Activated naive CD8-positive, alpha-beta T cell treated with anti-CD3 and anti-CD28 coated beads, Interleukin-2, amount 50 U/mL, for 24 hours (primary cell): ENCODE results near the gene BIN1.

Experiments used
- ATAC-seq: fragments of 150-1000 bp; cut with Tn5 transposase; one replicate; pipeline ENCODE4 v1.10.0; 2021
- DNase-seq: peaks from one replicate; pipeline ENCODE4 v3.0.0; 2021
- H3K27ac Mint-ChIP-seq: one replicate; pipeline ENCODE4 v1.8.0; 2021; ENCODE audit warnings: mild to moderate bottlenecking, mixed read lengths
- H3K27me3 Mint-ChIP-seq: one replicate; pipeline ENCODE4 v1.8.0; 2021; ENCODE audit warnings: mixed read lengths
- H3K36me3 Mint-ChIP-seq: one replicate; pipeline ENCODE4 v1.8.0; 2021; ENCODE audit warnings: low read depth, mixed read lengths
- H3K4me1 Mint-ChIP-seq: one replicate; pipeline ENCODE4 v1.8.0; 2021; ENCODE audit warnings: mixed read lengths
- H3K4me3 Mint-ChIP-seq: one replicate; pipeline ENCODE4 v1.8.0; 2021; ENCODE audit warnings: mild to moderate bottlenecking, moderate library complexity, mixed read lengths
- H3K9me3 Mint-ChIP-seq: one replicate; pipeline ENCODE4 v1.8.0; 2021; ENCODE audit warnings: mixed read lengths

The BIN1 gene

DNA sequence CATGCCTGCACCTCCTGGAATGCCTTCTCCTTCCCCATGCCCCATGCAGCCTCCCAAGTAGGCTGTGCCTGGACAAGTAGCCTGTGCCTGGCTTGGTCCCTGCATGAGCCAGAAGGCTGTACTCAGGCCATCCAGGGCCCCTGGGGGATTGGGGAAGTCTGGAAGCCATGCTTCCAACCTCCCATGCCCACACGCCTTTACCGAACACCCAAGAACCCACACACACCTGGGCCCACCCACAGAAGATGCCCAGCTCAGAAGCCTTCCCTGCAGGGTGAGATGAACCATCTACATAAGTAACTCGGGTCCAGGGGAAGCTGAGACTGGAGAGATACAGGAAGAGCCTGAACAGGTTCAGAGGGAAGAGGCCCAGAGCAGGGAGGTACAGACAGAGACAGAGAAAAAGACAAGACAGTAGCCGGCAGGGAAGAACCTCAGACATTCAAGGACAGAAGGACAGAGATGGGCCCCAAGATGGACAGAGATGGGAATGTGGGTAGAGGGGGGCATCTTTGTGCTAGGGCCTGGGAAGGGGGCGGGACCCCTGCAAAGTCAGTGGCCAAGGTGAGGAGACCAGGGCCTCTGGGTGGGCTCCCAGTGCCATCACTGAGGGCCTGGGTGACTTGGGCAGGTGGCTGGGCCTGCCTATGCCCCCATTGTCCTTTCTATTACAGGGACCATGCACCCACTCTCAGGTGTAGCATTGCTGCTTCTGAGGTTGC lies 4.3 kb downstream of the BIN1 start:
- H3K4me3 Mint-ChIP-seq: no peak overlapping the region
- no peak overlapping the region for H3K27ac Mint-ChIP-seq
- DNase-seq (no peak), ATAC-seq (no peak)
- H3K4me1 Mint-ChIP-seq: peaks cover 6% of the 10 kb centered on the region
- no peaks in the 10 kb centered on the region for H3K36me3 Mint-ChIP-seq
- H3K9me3 Mint-ChIP-seq: no peaks in the 10 kb centered on the region
- H3K27me3 Mint-ChIP-seq: peaks cover 7% of the 10 kb centered on the region

GRCh38 chr2:127101756-127102477 lies 5.0 kb downstream of the BIN1 start:
- no peak for DNase-seq
- no peaks in the 10 kb centered on the region for H3K9me3 Mint-ChIP-seq

DNA sequence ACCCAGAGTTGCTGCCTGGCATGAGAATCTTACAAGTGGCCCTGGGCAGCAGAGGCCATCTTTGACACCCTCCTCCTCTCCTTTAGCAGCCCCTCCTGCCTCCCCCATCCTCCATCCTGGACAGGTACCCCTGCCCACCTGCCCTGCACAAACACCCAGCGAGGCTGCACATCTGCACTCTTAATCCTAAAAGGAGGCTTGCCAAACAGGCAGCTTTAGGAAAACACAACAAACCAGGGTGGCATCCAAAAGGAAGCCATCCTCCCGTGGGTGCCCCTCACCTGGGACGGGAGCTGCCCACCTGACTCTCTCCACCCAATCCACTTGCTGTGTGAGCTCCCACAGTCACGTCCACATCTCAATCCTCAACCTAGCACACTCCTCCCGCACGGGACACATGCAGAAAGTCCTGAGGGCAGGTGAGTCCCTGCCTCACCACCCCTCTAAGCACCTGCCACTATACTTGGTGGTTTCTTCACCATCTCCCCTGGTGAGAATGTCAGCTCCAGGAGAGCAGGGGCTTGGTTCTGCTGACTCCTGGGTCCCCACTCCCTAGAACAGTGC lies 5.8 kb downstream of the BIN1 start:
- H3K4me3 Mint-ChIP-seq: no peak overlapping the region
- H3K36me3 Mint-ChIP-seq: no peaks in the 10 kb centered on the region
- no peak for DNase-seq
- no peaks in the 10 kb centered on the region for H3K9me3 Mint-ChIP-seq
- no peak overlapping the region for H3K27ac Mint-ChIP-seq
- H3K4me1 Mint-ChIP-seq: no peaks in the 10 kb centered on the region
- ATAC-seq: no peak
- peaks cover 7% of the 10 kb centered on the region for H3K27me3 Mint-ChIP-seq

More at GRCh38 chr2:127101756-127102477, 5.0 kb downstream of the BIN1 start:
- ATAC-seq: no peak
- Mint-ChIP-seq H3K27ac (no peak overlapping the region), H3K4me1 (peaks cover 4% of the 10 kb centered on the region), H3K27me3 (peaks cover 7% of the 10 kb centered on the region), H3K36me3 (no peaks in the 10 kb centered on the region), H3K4me3 (no peak overlapping the region)

GRCh38 chr2:127100251-127101047 lies 6.5 kb downstream of the BIN1 start:
- DNase-seq: no peak
- Mint-ChIP-seq H3K4me3 (no peak overlapping the region), H3K27ac (no peak overlapping the region), H3K27me3 (peaks cover 4% of the 10 kb centered on the region), H3K4me1 (no peaks in the 10 kb centered on the region), H3K36me3 (no peaks in the 10 kb centered on the region), H3K9me3 (no peaks in the 10 kb centered on the region)
- no peak for ATAC-seq

- no peak overlapping the region for H3K4me3 Mint-ChIP-seq
- no peaks in the 10 kb centered on the region for H3K9me3 Mint-ChIP-seq
- H3K27me3 Mint-ChIP-seq: no peaks in the 10 kb centered on the region
- no peak for ATAC-seq
- no peak for DNase-seq
- H3K4me1 Mint-ChIP-seq: peaks cover under 1% of the 10 kb centered on the region
- no peak overlapping the region for H3K27ac Mint-ChIP-seq
- no peaks in the 10 kb centered on the region for H3K36me3 Mint-ChIP-seq
These were observed 8.2 kb downstream of the BIN1 start for GRCh38 chr2:127098711-127099110.

- H3K4me1 Mint-ChIP-seq: peaks cover 8% of the 10 kb centered on the region
- no peaks in the 10 kb centered on the region for H3K9me3 Mint-ChIP-seq
- H3K27me3 Mint-ChIP-seq: no peaks in the 10 kb centered on the region
- H3K36me3 Mint-ChIP-seq: no peaks in the 10 kb centered on the region
- no peak overlapping the region for H3K27ac Mint-ChIP-seq
- DNase-seq: no peak
- no peak overlapping the region for H3K4me3 Mint-ChIP-seq
- no peak for ATAC-seq
These were observed 8.9 kb downstream of the BIN1 start for GRCh38 chr2:127097841-127098651.

- H3K27me3 Mint-ChIP-seq: no peaks in the 10 kb centered on the region
- no peak overlapping the region for H3K4me3 Mint-ChIP-seq
- H3K9me3 Mint-ChIP-seq: no peaks in the 10 kb centered on the region
- ATAC-seq (no peak), DNase-seq (no peak)
- no peaks in the 10 kb centered on the region for H3K36me3 Mint-ChIP-seq
- H3K4me1 Mint-ChIP-seq: peaks cover 9% of the 10 kb centered on the region
- H3K27ac Mint-ChIP-seq: no peak overlapping the region
These were observed 9.5 kb downstream of the BIN1 start for GRCh38 chr2:127097471-127097765.

GRCh38 chr2:127096718-127097470 lies 10.1 kb downstream of the BIN1 start:
- ATAC-seq (no peak), DNase-seq (no peak)
- Mint-ChIP-seq H3K36me3 (no peaks in the 10 kb centered on the region), H3K4me3 (no peak overlapping the region), H3K27ac (no peak overlapping the region), H3K4me1 (peaks cover 9% of the 10 kb centered on the region), H3K9me3 (no peaks in the 10 kb centered on the region), H3K27me3 (no peaks in the 10 kb centered on the region)

- DNase-seq (no peak), ATAC-seq (no peak)
- Mint-ChIP-seq H3K27ac (no peak overlapping the region), H3K9me3 (no peaks in the 10 kb centered on the region), H3K4me1 (peaks cover 9% of the 10 kb centered on the region), H3K36me3 (no peaks in the 10 kb centered on the region), H3K4me3 (no peak overlapping the region), H3K27me3 (no peaks in the 10 kb centered on the region)
These were observed 10.7 kb downstream of the BIN1 start for GRCh38 chr2:127096280-127096679.

DNA sequence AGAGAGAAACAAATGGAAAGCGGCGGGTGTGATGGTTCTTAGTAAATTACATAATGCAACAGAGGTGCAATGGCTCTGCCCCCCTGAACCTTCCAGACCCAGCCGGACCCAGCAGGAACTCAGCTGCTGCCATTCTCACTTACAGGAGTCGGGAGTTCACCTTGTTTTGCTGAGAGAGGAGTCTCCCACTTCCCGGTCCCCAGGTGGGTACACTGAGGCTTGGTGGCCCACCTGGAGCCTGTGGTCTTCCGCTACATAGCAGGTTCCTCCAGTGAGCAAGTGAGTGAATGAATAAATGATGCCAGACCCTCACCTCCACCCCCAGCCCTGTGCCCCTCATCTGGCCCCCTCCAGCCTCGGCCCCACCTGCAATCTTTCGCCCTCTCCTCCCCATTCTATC lies 11.2 kb downstream of the BIN1 start:
- no peak for DNase-seq
- Mint-ChIP-seq H3K27me3 (no peaks in the 10 kb centered on the region), H3K9me3 (no peaks in the 10 kb centered on the region), H3K4me3 (no peak overlapping the region), H3K27ac (no peak overlapping the region), H3K4me1 (peaks cover 9% of the 10 kb centered on the region), H3K36me3 (no peaks in the 10 kb centered on the region)
- ATAC-seq: no peak

GRCh38 chr2:127095367-127095641 lies 11.7 kb downstream of the BIN1 start:
- Mint-ChIP-seq H3K27ac (no peak overlapping the region), H3K36me3 (no peaks in the 10 kb centered on the region)

GRCh38 chr2:127094509-127095366 lies 12.2 kb downstream of the BIN1 start:
- Mint-ChIP-seq H3K4me1 (peaks cover 9% of the 10 kb centered on the region), H3K9me3 (no peaks in the 10 kb centered on the region), H3K4me3 (no peak overlapping the region), H3K36me3 (no peaks in the 10 kb centered on the region), H3K27ac (no peak overlapping the region), H3K27me3 (no peaks in the 10 kb centered on the region)
- ATAC-seq (no peak), DNase-seq (no peak)

More at GRCh38 chr2:127095367-127095641, 11.7 kb downstream of the BIN1 start:
- ATAC-seq (no peak), DNase-seq (no peak)
- Mint-ChIP-seq H3K9me3 (no peaks in the 10 kb centered on the region), H3K27me3 (no peaks in the 10 kb centered on the region), H3K4me1 (peaks cover 9% of the 10 kb centered on the region), H3K4me3 (no peak overlapping the region)

- H3K27me3 Mint-ChIP-seq: no peaks in the 10 kb centered on the region
- no peak overlapping the region for H3K27ac Mint-ChIP-seq
- no peak for DNase-seq
- peaks cover 9% of the 10 kb centered on the region for H3K4me1 Mint-ChIP-seq
- no peaks in the 10 kb centered on the region for H3K9me3 Mint-ChIP-seq
- ATAC-seq: no peak
- no peaks in the 10 kb centered on the region for H3K36me3 Mint-ChIP-seq
- H3K4me3 Mint-ChIP-seq: no peak overlapping the region
These were observed 13.2 kb downstream of the BIN1 start for GRCh38 chr2:127093648-127094210.
